KMS-11 (cell line): ENCODE measurements around the gene SRSF10.
"Not testable (repeated sequence)": the region's sequence is repeated elsewhere in the genome, so short reads cannot be mapped to it uniquely, and the experiment has no call there.

Experiments used
- H2AFZ ChIP-seq: fragments of 200-600 bp; sonication (generic); 2 replicates; pipeline ENCODE4 v1.6.1; 2016; ENCODE audit warnings: antibody characterized with exemption, mixed run types, low read depth
- H3K27ac ChIP-seq: fragments of 200-600 bp; sonication (generic); 2 replicates; pipeline ENCODE4 v1.6.1; 2016; ENCODE audit warnings: mild to moderate bottlenecking, mixed run types
- H3K27me3 ChIP-seq: fragments of 200-600 bp; sonication (generic); 2 replicates; pipeline ENCODE4 v1.6.1; 2017; ENCODE audit warnings: mild to moderate bottlenecking, low read depth, mixed run types, moderate library complexity; ENCODE audit not compliant: insufficient read depth
- H3K36me3 ChIP-seq: fragments of 200-600 bp; sonication (generic); 2 replicates; pipeline ENCODE4 v1.6.1; 2017; ENCODE audit warnings: mild to moderate bottlenecking, mixed run types; ENCODE audit not compliant: insufficient read depth
- H3K4me1 ChIP-seq: fragments of 200-600 bp; sonication (generic); 2 replicates; pipeline ENCODE4 v1.6.1; 2016; ENCODE audit warnings: mild to moderate bottlenecking, low read depth, mixed run types; ENCODE audit not compliant: poor library complexity, severe bottlenecking
- H3K4me2 ChIP-seq: fragments of 200-600 bp; sonication (generic); 2 replicates; pipeline ENCODE4 v1.7.0; 2016; ENCODE audit warnings: mild to moderate bottlenecking, mixed run types
- H3K4me3 ChIP-seq: fragments of 200-600 bp; sonication (generic); IDR thresholded peaks from 2 replicates; pipeline ENCODE4 v1.6.1; 2017; ENCODE audit warnings: low read depth, low read length, mixed read lengths; ENCODE audit not compliant: insufficient read depth
- H3K79me2 ChIP-seq: fragments of 200-600 bp; sonication (generic); 2 replicates; pipeline ENCODE4 v1.6.1; 2016; ENCODE audit warnings: low read depth, mixed run types; ENCODE audit not compliant: insufficient read depth
- H3K9ac ChIP-seq: fragments of 200-600 bp; sonication (generic); 2 replicates; pipeline ENCODE4 v1.6.1; 2016; ENCODE audit warnings: mild to moderate bottlenecking, mixed run types
- H4K20me1 ChIP-seq: fragments of 200-600 bp; sonication (generic); 2 replicates; pipeline ENCODE4 v1.6.1; 2016; ENCODE audit warnings: mild to moderate bottlenecking, mixed run types; ENCODE audit not compliant: insufficient read depth
- CTCF ChIP-seq: fragments of 200-600 bp; sonication (generic); conservative IDR thresholded peaks from 2 replicates; pipeline ENCODE4 v1.6.1; 2017; ENCODE audit warnings: low read depth, mild to moderate bottlenecking, antibody characterized with exemption, low read length, moderate library complexity, mixed read lengths

Gene SRSF10

DNA sequence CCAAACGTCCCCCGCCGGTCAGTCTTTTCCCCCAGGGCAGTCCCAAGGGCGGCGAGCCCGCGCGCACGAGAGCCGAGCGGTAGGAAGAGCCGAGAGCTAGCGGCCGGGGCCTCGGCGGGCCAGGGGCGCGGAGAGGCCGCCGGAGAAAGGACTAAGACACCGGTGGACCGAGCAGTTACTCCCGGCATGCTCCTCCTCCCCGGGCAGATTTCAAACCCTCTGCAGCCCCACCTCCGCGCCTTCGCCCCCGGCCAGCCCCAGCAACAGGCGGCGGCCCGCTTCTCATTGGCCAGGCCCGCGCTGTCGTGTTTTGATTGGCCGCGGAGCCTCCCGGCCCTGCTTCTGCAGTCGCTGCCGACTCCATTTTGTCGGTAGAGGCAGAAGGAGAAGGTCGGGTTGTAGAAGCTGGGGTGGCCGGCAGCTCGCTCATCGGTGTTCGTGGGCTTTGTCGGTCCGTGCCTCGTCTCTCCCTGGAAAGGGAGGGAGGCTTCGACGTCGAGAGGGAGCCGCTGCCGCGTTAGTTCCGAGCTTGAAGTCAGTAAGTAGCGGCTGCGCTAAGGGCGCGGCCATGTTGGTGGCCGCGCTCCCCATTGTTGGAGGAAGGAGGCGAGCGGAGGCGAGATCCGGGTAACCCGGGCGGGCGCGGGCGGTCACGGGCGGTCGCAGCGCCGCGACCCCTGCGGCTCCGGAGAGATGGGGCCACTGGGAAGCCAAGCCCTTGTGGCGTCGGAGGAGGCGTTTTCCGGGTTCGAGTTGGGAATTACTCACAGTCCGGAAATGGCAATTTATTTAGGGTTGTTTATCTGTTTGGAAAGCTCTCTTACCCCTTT, 20.5 kb downstream of the SRSF10 start, which contains the start of gene PNRC2:
Gene PNRC2, plus strand, starts transcription at position 368 of the 830 bp plus-strand sequence. CDS start 1,630 bp downstream, outside the sequence.
- no peaks in the 10 kb centered on the region for H3K36me3 ChIP-seq
- no peaks in the 10 kb centered on the region for H3K27me3 ChIP-seq
- H3K4me1 ChIP-seq = peaks cover 31% of the 10 kb centered on the region
- peak within 1 kb of the TSS; percentile 61 for H2AFZ ChIP-seq
- peak within 1 kb of the TSS; percentile 97 for H3K27ac ChIP-seq
- H3K4me2 ChIP-seq = peak within 1 kb of the TSS; percentile 74
- H3K4me3 ChIP-seq = no peak within 1 kb of the TSS
- peaks cover 3% of the 10 kb centered on the region; the same call in 1 of the 2 replicates for H4K20me1 ChIP-seq
- no peak for TF ChIP-seq CTCF
- H3K79me2 ChIP-seq = peaks cover 36% of the 10 kb centered on the region
- peak within 1 kb of the TSS; percentile 92 for H3K9ac ChIP-seq

DNA sequence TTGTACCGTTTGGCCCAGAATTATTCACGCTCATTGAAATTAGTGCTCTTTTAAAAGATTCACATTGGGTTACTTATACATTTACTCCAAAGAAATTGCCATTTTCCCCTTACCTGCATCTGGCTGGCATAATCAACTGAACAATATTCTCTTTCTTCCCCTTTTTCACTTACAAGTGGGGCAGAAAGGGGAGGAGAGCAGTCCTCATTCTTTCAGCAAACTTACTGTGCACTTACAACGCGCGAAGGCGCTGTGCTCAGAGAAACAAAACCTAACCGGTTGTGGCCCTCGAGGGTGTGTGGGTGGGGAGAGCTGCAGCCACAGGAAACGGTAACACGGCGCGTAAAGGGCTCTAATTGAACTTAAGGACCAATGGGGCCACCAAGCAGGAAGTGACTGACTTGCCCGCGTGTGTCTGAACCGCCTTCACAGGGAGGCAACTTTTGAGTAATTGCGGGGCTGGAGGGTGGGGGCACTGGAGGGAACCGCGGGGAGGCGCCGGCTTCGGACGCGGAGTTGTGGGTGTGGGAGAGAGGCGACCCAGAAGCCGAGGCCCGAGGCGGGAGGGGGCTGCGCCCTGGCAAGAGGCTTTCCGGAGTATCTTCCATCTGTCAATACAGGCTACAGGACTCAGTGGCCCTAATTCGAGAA, 21.2 kb downstream of the SRSF10 start:
- Histone ChIP-seq H3K27ac (peak overlapping the region; percentile 97), H3K27me3 (no peaks in the 10 kb centered on the region)
- no peak; the same call in 1 of the 2 replicates for TF ChIP-seq CTCF

GRCh38 chr1:23958040-23958809, 21.9 kb downstream of the SRSF10 start:
- H3K79me2 ChIP-seq = peaks cover 22% of the 10 kb centered on the region
- H3K27ac ChIP-seq = peak overlapping the region; percentile 97
- H2AFZ ChIP-seq = peak overlapping the region; percentile 61
- H3K9ac ChIP-seq = peak overlapping the region; percentile 92; the same call in 1 of the 2 replicates
- H3K4me2 ChIP-seq = peak overlapping the region; percentile 67
- peaks cover 17% of the 10 kb centered on the region for H3K4me1 ChIP-seq
- not testable (repeated sequence) for H4K20me1 ChIP-seq, H3K36me3 ChIP-seq, H3K27me3 ChIP-seq, H3K4me3 ChIP-seq

More for the DNA sequence above, 21.2 kb downstream of the SRSF10 start:
- H2AFZ ChIP-seq = peak overlapping the region; percentile 61
- H3K4me1 ChIP-seq = peaks cover 24% of the 10 kb centered on the region
- H3K4me3 ChIP-seq = no peak overlapping the region
- H3K36me3 ChIP-seq = no peaks in the 10 kb centered on the region
- H3K4me2 ChIP-seq = peak overlapping the region; percentile 67
- H4K20me1 ChIP-seq = peaks cover under 1% of the 10 kb centered on the region; the same call in 1 of the 2 replicates
- H3K9ac ChIP-seq = peak overlapping the region; percentile 92
- peaks cover 28% of the 10 kb centered on the region for H3K79me2 ChIP-seq

DNA sequence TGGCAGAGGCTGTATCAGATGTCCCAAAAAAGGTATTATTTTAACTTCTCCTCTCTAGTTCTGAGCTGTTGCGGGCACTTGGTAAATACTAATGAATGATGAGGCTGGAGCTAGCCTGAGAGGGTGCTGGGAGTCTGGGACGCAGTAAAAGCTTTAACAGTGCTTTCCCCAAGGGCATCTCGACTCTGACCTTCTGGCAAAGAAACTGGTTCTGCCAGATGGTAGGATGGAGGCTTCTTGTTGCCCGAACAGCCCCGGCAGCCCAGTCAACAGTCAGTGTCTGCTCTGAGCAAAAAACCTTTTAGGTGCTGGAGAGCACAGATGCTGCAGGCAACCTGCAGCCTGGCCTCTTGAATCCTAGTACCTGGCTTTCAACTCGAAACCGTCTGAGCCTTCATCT, 23.0 kb downstream of the SRSF10 start:
- Histone ChIP-seq H4K20me1 (no peaks in the 10 kb centered on the region), H3K9ac (no peak overlapping the region), H3K4me1 (peaks cover 13% of the 10 kb centered on the region), H3K79me2 (peaks cover 18% of the 10 kb centered on the region), H2AFZ (no peak overlapping the region), H3K36me3 (no peaks in the 10 kb centered on the region), H3K27me3 (no peaks in the 10 kb centered on the region), H3K4me2 (no peak overlapping the region), H3K4me3 (no peak overlapping the region), H3K27ac (no peak overlapping the region)
- no peak for TF ChIP-seq CTCF
